Measurements from ENCODE around the gene HDLBP.
"Not testable (repeated sequence)": the region's sequence is repeated elsewhere in the genome, so short reads cannot be mapped to it uniquely, and the experiment has no call there.

The HDLBP gene

DNA sequence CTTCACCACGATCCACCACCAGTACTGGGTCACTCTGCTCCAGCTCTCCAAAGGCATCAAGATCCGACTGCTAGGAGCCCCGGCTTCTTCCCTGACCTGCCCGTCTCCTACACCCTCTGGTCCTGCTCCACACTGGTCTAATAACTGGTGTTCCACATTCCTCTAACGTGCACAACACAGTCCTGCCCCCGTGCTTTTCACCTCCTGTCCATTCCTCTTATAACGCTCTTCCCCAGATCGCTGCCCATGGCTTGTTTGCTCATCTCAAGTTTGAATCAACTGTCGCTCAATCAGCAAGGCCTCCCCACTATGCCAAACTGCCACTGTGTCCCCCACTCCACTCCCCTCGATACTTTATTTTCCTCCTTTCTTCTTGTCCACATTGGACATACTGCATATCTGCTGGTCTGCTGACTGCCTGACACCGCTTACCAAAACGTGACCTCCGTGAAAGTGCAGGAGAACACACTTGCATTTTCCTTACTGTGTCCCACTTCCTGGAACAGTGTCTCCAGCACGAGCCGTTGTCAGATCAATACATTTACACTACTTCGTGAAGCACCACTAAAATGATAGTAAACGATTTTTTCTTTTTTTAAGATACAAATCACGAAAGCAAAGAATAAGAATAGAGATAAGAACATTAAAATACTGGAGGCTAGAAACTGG is 6.5 kb downstream of the HDLBP start:
- no peak for DNase-seq (ENCODE audit: low read depth in 2 of 3, low spot score in 1 of 3)

DNA sequence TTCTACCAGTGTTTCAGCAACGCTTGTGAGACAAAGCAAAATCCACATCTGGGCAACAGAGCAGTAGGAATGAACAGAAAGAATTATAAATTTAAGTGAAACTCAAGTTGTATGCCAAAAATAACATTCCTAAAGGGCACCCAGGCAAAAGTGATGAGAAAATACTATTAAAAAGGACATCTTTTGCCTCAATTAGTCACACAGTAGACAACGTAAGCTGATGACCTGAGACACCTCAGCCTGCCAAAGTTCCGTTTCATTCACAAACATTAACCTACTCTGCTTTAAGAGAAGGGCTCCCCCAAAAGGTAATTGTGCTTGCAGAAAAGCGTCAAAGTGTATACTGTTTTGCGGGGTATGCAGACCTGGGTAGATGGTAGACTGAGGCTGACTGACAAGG is 7.2 kb downstream of the HDLBP start:
- no peak for DNase-seq (ENCODE audit: low read depth in 2 of 3, low spot score in 1 of 3)

DNA sequence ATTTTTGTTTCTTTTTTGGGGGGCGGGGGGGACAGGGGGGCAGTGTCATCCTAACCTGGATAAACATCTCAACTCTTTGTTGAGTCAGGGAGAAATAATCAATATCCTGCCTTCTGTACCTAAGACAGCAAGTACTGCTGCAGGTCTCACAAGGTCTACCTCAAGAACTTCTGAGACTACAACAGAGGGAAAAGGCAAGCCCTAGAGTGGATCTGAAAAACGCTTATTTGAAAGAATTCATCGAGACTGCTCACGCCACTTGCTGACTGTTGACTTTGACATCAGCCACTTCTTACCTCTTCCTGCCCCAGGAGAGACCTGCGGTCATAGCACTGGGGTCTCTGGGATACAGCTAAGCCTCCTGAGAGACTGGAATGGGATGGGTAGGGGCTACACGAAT is 8.4 kb downstream of the HDLBP start:
- DNase-seq (ENCODE audit: low read depth in 2 of 3, low spot score in 1 of 3), result no peak

DNA sequence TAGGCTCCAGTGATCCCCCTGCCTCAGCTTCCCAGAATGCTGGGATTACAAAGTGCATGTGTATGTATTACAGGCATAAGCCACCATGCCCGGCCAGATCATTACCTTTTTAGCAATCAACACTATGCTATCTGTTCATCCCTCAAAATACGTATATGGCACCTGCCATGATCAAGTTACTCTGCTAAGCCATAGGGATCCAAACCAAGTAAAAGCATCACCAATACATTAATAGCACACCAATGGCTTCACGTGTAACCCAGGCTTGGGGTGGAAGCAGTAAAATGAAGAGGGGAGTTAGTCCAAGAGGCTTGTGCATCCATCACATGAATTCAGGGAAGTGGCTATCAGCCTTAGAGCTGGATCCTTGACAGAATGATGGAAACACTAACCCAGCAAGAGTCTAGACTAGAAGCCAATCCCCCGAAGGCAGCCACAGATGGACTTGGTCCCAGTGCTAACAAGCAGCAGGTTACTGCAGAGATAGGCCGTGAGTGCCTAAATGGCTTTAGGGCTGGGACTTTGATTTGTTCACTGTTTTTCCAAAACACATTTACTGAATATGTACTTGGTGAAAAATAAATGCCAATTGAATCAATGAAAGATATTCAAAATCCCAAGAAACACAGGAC is 11.3 kb downstream of the HDLBP start:
- DNase-seq (ENCODE audit: low read depth in 2 of 3, low spot score in 1 of 3), result no peak

DNA sequence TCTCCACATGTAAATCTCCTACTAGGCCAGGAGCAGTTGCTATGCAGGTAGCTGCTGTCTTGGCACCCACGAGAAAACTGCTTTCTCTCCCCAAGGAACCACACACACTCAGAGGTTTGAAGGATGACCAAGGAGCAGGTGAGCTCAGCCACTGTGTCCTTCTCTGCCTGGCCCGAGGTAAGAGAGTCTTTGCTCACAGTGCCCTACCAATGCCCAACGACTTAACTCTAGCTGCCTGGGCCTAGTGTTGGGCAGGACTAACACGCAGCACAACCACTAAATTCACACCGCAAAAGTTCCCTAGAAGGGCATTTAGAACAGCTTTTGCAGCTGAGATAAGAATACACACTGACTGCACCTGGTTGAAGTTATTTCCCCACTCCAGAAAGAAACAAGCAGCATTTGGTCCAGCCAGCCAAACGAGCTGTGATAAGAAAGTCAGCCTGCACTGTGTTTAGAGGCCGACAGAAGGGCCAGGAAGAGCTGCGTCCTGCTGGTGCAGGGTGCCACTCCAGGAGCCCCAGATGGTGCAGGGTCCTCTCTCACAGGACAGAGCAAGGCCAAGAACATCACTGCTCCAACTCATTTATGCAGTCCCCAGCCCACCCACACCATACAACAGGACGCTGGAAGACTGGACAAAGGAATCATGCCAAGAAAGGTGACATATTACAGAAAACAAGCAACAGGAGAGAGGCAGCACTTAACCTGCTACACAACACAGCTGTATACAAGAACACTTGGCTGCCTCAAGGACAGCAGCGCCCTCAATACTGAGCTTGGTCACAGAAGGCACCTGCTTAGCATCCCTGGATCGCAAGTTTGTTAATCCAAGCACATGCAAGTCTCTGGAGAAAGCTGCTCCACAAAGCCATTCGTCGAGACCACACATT is 12.5 kb downstream of the HDLBP start:
- no peak for DNase-seq (ENCODE audit: low read depth in 2 of 3, low spot score in 1 of 3)

DNA sequence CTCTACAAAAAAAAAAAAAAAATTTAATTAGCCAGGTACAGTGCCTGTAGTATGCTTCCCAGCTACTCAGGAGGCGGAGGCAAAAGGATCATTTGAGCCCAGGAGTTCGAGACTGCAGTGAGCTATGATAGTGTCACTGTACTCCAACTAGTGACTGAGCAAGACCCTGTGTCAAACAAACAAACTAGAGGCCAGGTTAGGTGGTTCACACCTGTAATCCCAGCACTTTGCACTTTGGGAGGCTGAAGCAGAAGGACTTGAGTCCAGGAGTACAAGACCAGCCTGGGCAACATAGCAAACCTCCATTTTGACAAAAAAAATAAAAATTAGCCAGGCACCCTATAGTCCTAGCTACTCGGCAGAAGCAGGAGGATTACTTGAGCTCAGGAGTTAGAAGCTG is 13.4 kb downstream of the HDLBP start:
- no peak for DNase-seq (ENCODE audit: low read depth in 2 of 3, low spot score in 1 of 3)

DNA sequence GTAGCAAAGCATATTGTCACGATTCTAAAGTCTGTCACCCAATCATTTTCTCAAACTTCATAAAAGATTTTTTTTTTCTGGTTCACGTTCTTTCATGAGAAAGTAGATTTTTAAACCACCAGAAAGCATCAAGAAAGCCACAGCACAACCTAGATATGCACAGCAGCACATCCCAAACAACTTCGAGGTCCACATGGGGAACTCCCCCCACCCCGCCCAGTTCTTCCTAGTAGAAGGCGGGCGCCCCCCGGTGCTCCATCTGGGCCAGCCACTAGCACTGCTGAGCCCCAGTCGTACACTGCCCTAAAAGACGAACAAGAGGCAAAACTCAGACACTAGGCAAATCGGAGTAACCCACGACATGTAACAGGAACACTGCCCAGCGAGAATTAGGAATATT is 15.5 kb downstream of the HDLBP start:
- peak in 1 of 3 donors; percentile 8 for DNase-seq (ENCODE audit: low read depth in 2 of 3, low spot score in 1 of 3)

DNA sequence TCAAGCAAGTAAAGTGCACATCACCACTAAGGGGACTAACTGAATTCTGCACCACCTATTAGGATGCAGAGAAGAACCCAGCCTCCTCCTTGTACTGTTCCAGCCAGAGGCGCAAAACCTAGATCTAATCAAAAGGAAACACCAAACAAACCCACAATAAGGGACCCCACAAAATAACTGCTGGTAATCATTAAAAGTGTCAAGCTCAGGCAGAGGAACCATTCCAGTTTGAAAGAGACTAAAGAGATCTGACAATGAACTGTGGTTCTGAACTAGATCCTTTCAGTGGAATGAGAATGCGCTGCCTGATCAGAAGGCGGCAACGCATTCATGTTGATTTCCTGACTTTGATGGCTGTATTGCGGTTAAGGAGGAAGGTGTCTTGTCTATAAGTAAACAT is 16.8 kb downstream of the HDLBP start:
- DNase-seq (ENCODE audit: low read depth in 2 of 3, low spot score in 1 of 3), result no peak

DNA sequence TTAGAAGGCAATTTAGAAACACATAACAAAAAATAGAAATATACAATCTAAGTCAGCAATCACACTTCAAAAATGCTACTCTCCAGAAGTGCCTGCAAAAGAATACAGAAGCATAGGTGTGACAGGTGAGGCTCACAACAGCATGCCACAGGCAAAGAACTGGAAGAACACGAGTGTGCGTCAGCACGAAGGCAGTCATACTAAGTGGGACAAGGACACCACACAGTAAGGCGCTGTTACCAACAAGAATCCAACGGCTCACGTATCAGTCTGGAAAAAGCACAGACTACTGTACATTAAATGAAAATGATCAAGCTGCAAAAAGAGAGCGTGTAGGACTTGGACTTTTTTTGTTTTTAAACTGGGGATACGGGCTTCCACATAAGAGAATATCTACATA is 18.7 kb downstream of the HDLBP start:
- no peak for DNase-seq (ENCODE audit: low read depth in 2 of 3, low spot score in 1 of 3)

DNA sequence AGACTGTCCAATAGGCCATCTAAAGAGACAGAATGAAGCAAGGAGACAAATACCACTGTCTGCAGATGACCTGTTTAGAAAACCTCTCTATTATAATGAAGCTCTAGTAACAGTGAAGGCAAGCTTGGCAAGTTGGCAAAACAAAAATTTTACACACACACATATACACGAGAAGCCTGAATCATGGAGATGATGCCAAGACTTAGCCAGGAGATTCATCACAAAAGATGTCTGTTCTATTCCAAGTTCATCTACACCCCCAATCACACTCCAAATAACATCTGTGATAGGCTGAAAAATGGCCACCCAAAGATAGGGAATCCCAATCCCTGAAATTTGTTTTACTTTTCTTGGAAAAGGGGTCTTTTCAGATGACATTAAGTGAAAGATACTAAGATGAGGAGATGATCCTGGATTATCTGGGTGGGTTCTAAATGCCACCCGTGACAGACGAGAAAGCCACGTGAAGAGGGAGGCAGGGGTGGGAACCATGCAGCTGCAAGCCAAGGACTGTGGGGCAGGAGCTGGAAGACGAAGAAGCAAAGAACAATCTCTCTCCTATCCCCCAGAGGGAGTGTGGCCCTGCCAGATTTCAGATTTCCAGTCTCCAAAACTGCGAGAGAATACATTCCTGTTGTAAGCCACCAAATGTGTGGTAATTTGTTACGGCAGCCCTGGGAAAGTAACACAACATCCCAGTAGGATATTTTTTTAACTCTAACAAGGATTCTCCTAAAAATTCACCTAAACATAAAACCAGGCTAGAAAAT is 20.0 kb downstream of the HDLBP start:
- DNase-seq (ENCODE audit: low read depth in 2 of 3, low spot score in 1 of 3), result no peak

DNA sequence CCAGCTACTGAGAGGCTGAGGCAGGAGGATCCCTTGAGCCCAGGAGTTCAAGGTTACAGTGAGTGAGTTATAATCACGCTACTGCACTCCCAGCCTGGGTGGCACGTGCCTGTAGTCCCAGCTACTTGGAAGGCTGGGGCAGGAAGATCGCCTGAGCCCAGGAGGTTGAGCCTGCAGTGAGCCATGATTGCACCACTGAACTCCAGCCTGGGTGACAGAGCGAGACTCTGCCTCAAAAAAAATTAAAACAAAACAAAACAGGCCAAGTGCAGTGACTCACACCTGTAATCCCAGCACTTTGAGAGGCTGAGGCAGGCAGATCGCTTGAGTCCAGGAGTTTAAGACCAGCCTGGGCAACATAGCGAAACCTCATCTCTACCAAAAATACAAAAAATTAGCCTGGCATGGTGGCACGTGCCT is 22.1 kb downstream of the HDLBP start:
- DNase-seq (ENCODE audit: low read depth in 2 of 3, low spot score in 1 of 3), result not testable (repeated sequence)

DNA sequence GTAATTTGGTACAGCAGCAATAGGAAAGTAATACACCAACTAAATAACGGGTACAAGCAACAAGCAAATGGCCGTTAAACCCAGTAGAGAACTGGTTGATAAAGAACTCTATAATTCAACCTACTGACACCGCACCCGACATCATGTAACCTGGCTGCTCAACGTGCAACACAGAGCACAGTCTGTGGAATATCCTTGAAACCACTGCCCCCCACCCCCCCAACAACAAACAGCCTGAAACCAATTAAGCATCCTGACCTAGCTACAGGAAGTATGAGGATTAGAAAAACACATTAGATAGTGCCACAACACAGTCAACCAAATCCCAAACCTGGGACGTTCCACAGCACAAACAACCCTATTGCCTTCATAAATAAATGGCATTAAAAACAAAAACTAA is 23.5 kb downstream of the HDLBP start:
- no peak for DNase-seq (ENCODE audit: low read depth in 2 of 3, low spot score in 1 of 3)

DNA sequence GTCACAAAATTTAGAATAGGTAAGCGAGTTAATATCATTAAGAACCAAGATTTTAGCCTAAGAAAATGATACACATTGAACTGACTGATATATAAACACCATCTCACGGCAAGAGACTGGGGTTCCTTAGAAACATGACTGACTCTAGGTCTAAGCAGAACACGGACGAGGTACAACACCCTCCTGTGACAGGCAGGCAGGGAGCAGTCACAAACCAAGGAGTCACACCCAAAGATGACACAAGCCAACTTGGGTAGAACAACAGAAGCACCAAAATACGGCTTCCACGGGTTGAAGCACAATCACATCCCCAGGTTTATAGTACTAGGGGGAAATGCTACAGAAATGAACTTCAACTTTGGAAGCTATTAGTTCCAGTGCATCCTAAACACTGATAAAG is 24.3 kb downstream of the HDLBP start:
- no peak for DNase-seq (ENCODE audit: low read depth in 2 of 3, low spot score in 1 of 3)

DNA sequence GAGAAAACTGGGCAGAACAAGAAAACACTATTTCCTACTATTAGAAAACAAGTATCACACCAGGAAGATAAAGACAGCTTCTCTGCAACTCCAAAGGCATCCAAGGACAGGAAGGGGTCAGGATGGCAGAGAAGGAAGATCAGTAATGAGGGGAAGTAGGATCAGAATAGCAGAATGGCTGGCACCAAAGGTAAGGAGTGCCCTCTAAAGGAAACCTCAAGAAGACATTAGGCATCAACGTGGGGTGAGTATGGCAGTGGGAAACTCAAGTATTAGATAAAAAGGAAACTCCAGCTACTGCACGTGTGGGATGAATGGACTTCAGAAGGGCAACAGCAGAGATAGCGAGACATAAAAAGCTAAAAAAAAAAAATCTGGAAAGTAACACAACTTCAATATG is 25.9 kb downstream of the HDLBP start:
- DNase-seq (ENCODE audit: low read depth in 2 of 3, low spot score in 1 of 3), result no peak

DNA sequence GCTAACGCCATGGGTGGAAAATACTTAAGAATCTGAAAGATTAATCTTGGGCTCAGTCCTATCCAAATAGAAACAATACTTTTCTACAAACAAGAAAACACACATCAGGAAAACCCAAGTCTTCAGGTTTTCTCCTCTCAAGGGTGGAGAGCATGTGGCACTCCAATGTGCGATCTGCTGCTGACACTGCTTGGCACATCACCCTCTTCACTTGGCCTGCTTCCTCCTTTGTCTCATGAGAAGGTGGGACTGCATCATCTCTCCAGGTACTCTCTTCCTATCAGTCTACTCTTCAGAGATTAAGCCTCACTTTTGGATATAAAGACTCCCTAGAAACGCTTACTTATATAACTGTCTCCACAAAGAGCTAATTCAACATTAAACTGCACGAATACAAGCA is 26.4 kb downstream of the HDLBP start:
- DNase-seq (ENCODE audit: low read depth in 2 of 3, low spot score in 1 of 3), result no peak

DNA sequence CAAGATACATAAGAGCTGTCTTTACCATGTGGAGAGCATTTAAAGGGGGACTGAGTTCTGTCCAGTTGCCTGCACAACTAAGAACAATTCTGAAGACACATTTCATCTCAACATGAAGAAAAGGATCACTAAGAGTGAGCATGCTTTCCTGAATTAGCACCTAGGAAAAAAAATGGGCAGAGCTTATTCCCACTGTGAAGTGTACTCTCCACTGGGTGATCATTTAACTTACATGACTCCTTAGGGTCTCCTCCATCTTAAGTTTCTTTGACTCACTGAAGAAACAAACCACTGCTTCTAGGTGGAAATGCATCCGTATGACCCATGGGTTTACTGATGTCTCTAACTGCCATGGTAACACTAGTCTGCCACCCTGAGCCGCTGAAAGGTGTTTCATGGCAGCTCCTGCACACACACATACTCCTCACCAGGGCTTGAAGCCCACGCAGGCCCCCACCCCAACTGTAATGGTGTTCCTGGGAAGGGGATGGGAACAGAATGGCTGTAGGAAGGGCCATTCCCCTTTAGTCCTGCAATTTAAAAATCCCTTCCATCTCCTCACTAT is 27.1 kb downstream of the HDLBP start:
- DNase-seq (ENCODE audit: low read depth in 2 of 3, low spot score in 1 of 3), result no peak

DNA sequence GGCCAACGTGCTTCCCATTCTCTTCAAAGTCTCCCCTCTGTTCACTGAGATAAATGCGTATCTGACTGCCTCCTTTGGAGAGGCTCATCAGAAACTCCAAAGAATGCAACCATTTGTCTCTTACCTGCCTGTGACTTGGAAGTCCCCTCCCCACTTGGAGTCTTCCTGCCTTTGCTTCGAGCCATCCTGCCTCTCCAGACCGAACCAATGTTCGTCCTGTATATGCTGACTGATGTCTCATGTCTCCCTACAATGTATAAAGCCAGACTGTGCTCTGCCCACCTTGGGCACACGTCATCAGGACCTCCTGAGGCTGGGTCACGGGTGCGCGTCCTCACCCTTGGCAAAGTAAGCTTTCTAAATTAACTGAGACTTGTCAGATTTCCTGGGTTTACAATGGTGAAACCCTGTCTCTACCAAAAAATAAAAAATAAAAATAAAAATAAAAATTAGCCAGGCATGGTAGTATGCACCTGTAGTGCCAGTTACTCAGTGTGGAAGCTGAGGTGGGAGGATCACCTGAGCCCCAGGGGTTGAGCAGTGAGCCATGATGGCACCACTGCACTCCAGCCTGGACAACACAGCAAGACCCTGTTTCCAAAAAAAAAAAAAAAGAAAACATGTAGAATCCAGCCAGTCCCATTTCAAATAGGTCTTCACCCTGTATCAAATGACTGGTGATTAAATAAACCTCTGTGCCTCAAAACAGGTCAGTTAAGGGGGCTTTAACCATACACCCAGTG is 29.0 kb downstream of the HDLBP start:
- no peak for DNase-seq (ENCODE audit: low read depth in 2 of 3, low spot score in 1 of 3)

DNA sequence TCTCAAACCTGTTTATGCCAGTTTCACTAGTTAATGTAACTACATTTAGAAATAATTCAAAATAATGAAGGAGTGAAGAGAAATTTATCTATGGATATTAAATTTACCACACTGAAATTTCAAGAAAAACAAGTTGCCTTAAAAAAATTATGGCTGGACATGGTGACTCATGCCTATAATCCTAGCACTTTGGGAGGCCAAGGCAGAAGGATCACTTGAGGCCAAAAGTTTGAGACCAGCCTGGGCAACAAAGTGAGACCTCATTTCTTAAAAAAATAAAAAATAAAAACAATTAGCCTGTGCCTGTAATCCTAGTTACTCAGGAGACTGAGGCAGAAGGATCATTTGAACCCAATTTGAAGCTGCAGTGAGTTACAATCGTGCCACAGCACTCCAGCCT is 29.9 kb downstream of the HDLBP start:
- DNase-seq (ENCODE audit: low read depth in 2 of 3, low spot score in 1 of 3), result no peak

DNA sequence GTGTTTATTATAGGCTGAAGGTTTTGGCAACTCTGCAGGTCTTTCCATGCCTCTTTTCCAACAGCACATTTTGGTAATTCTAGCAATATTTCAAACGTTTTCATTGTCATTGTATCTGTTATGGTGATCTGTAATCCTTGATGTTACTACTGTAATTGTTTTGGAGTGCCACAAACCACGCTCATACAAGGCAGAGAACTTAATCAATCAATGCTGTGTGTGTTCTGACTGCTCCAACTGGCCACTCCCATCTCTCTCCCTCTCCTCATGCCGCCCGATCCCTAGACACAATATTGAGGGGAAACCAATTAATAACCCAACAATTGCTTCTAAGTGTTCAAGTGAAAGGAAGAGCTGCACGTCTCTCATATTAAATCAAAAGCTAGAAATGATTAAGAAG is 32.9 kb downstream of the HDLBP start:
- no peak for DNase-seq (ENCODE audit: low read depth in 2 of 3, low spot score in 1 of 3)

DNA sequence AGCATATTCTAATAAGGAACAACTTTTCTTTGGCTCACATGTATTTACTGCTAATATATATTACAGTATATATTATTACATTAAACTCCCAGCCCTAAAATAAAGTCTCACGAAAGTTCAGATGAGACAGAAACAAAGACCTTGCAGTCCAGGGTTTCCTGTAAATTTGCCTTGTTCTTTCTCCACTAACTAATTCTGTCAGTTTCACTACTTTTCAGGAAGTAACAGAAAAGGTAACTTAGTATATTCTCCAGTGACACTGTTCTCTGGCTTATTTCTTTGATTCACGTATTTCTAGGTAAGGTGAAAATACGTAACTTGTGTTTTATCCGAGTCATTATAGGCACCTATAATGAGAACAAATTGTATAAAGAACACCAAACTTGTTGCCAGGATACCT is 35.2 kb downstream of the HDLBP start:
- no peak for DNase-seq (ENCODE audit: low read depth in 2 of 3, low spot score in 1 of 3)

Measured in stimulated activated CD4-positive, alpha-beta T cell treated with anti-CD3 and anti-CD28 coated beads, Interleukin-12 subunit alpha, Interleukin-12 subunit beta, amount 100 ng/mL, for 48 hours (primary cell).